PFSK-1 (cell line): ENCODE results near the gene EPDR1.

Experiments
- POLR2AphosphoS5 ChIP-seq: IDR thresholded peaks from 2 replicates; pipeline ENCODE4 v1.6.1; 2012; ENCODE audit warnings: low read depth, mild to moderate bottlenecking, control low read depth, low read length, moderate library complexity
- REST ChIP-seq, 2 experiments: IDR thresholded peaks; 2 replicates each; pipeline versions ENCODE4 v1.6.1 to v1.8.0; 2011 to 2012; ENCODE audit warnings: low read depth in 2 of 2, low read length in 2 of 2, control low read depth in 1 of 2, inconsistent platforms in 1 of 2, mild to moderate bottlenecking in 1 of 2, moderate library complexity in 1 of 2; ENCODE audit not compliant: insufficient read depth in 1 of 2
- SIN3A ChIP-seq: IDR thresholded peaks from 2 replicates; pipeline ENCODE4 v1.6.1; 2012; ENCODE audit warnings: mild to moderate bottlenecking, low read length, moderate library complexity, borderline replicate concordance; ENCODE audit not compliant: insufficient read depth
- TAF1 ChIP-seq: IDR thresholded peaks from 2 replicates; pipeline ENCODE4 v1.6.1; 2012; ENCODE audit warnings: low read length, control low read depth, borderline replicate concordance; ENCODE audit not compliant: insufficient read depth

- TF ChIP-seq TAF1 (no peak), SIN3A (no peak), POLR2AphosphoS5 (no peak), REST (IDR thresholded peaks at IDR 0.05; ENCODE audit: insufficient read depth in 1 of 2, low read depth in 2 of 2, low read length in 2 of 2) (no peak)
Measured at GRCh38 chr7:37982423-37982822, 62.0 kb downstream of the EPDR1 start.
